ENCODE results near the gene DGKH.

GRCh38 chr13:42140494-42140893 lies 92.0 kb downstream of the DGKH start:
- TF ChIP-seq, protein P1, sequence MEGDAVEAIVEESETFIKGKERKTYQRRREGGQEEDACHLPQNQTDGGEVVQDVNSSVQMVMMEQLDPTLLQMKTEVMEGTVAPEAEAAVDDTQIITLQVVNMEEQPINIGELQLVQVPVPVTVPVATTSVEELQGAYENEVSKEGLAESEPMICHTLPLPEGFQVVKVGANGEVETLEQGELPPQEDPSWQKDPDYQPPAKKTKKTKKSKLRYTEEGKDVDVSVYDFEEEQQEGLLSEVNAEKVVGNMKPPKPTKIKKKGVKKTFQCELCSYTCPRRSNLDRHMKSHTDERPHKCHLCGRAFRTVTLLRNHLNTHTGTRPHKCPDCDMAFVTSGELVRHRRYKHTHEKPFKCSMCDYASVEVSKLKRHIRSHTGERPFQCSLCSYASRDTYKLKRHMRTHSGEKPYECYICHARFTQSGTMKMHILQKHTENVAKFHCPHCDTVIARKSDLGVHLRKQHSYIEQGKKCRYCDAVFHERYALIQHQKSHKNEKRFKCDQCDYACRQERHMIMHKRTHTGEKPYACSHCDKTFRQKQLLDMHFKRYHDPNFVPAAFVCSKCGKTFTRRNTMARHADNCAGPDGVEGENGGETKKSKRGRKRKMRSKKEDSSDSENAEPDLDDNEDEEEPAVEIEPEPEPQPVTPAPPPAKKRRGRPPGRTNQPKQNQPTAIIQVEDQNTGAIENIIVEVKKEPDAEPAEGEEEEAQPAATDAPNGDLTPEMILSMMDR (IDR thresholded peaks at IDR 0.05) = no peak
- TF ChIP-seq POLR2A (IDR thresholded peaks at IDR 0.05) = no peak
